AG09319 (cell line): ENCODE data around the gene PDCL2.

ENCODE experiments used
- DNase-seq: peaks from one replicate; pipeline ENCODE4 v3.0.0-alpha.2; 2010; ENCODE audit warnings: low read depth; ENCODE audit errors: extremely low read depth
- CTCF ChIP-seq: IDR thresholded peaks from 2 replicates; pipeline ENCODE4 v1.5.1; 2011; ENCODE audit warnings: low read depth, mild to moderate bottlenecking, inconsistent platforms, low read length, moderate library complexity

PDCL2 gene

GRCh38 chr4:55592014-55592413 lies at the start of gene PDCL2:
Gene PDCL2, minus strand, starts transcription at chr4:55592245. Its CDS starts 136 bp downstream, at chr4:55592109.
- TF ChIP-seq CTCF = no peak
- no peak for DNase-seq

GRCh38 chr4:55637272-55637820 lies 45.3 kb upstream of the PDCL2 start:
- no peak for DNase-seq
- no peak for TF ChIP-seq CTCF

GRCh38 chr4:55636656-55636999 lies 44.6 kb upstream of the PDCL2 start:
- no peak for DNase-seq
- no peak for TF ChIP-seq CTCF

GRCh38 chr4:55635741-55636655 lies 44.0 kb upstream of the PDCL2 start, which contains the start of gene NMU:
Gene NMU, minus strand, starts transcription at chr4:55636298. Its CDS starts 106 bp downstream, at chr4:55636192.
- no peak for TF ChIP-seq CTCF
- no peak for DNase-seq

- DNase-seq = no peak
- no peak for TF ChIP-seq CTCF
Observed at GRCh38 chr4:55635282-55635681, 43.2 kb upstream of the PDCL2 start.

GRCh38 chr4:55634417-55635128 lies 42.5 kb upstream of the PDCL2 start:
- DNase-seq = no peak
- TF ChIP-seq CTCF = no peak

- no peak for TF ChIP-seq CTCF
- DNase-seq = no peak
Observed at GRCh38 chr4:55633903-55634302, 41.9 kb upstream of the PDCL2 start.
